SK-N-SH (cell line): ENCODE results near the gene USP32. TPM values are rescaled to one million over a fixed set of nuclear protein-coding genes. Genes with fewer than 3 reads are reported as not detected.

Experiments
- CTCF ChIA-PET: fragments of 300-600, 350-600 bp; formaldehyde crosslinking; extraction: SDS; loops from one replicate; lab custom pipeline; 2021; lab: Yijun Ruan, JAX
- POLR2A ChIA-PET: fragments of 350-600 bp; sonication (Branson Sonifier 250); formaldehyde crosslinking; extraction: SDS; loops from one replicate; lab custom pipeline; 2020; ENCODE audit warnings: antibody characterized with exemption, inconsistent platforms; lab: Yijun Ruan, JAX
- DNase-seq: peaks from one replicate; pipeline ENCODE4 v3.0.0; 2012
- H2AFZ ChIP-seq: fragments of 200-600 bp; sonication (generic); 2 replicates; pipeline ENCODE4 v1.8.1; 2016; ENCODE audit warnings: antibody characterized with exemption, mild to moderate bottlenecking, low read depth
- H3F3A ChIP-seq: fragments of 200-600 bp; sonication (generic); replicated peaks from 2 replicates; pipeline ENCODE3; 2016; ENCODE audit warnings: antibody characterized with exemption, mild to moderate bottlenecking; ENCODE audit not compliant: insufficient read depth
- H3K27ac ChIP-seq, 2 experiments: fragments of 200-500 bp in 1 of 2; fragments of 200-600 bp in 1 of 2; sonication (Bioruptor generic) in 1 of 2; sonication (generic), shearing (Covaris generic) in 1 of 2; 2 replicates each; pipeline versions ENCODE4 v1.5.1 to v1.6.1; 2014 to 2016; ENCODE audit warnings: low read depth in 2 of 2, inconsistent platforms in 1 of 2, low read length in 1 of 2, mild to moderate bottlenecking in 1 of 2, mixed read lengths in 1 of 2
- H3K27me3 ChIP-seq: fragments of 200-600 bp; sonication (generic), shearing (Covaris generic); 2 replicates; pipeline ENCODE4 v1.6.1; 2016; ENCODE audit warnings: mixed run types; ENCODE audit not compliant: insufficient read depth
- H3K36me3 ChIP-seq, 2 experiments: fragments of 200-500 bp in 1 of 2; fragments of 200-600 bp in 1 of 2; sonication (Bioruptor generic) in 1 of 2; sonication (generic) in 1 of 2; replicated peaks in 1 of 2; 2 replicates each; pipeline versions ENCODE3 to v1.5.1; 2014 to 2016; ENCODE audit warnings: low read length in 1 of 2, mild to moderate bottlenecking in 1 of 2; ENCODE audit not compliant: insufficient read depth in 2 of 2, control insufficient read depth in 1 of 2
- H3K4me1 ChIP-seq, 2 experiments: fragments of 200-500 bp in 1 of 2; fragments of 200-600 bp in 1 of 2; sonication (Bioruptor generic) in 1 of 2; sonication (generic), shearing (Covaris generic) in 1 of 2; 2 replicates each; pipeline versions ENCODE4 v1.5.1 to v1.6.1; 2014 to 2016; ENCODE audit warnings: low read depth in 1 of 2, low read length in 1 of 2, mixed run types in 1 of 2; ENCODE audit not compliant: insufficient read depth in 2 of 2, control insufficient read depth in 1 of 2
- H3K4me2 ChIP-seq: fragments of 200-600 bp; sonication (generic), shearing (Covaris generic); 2 replicates; pipeline ENCODE4 v1.6.1; 2017; ENCODE audit warnings: mixed run types
- H3K4me3 ChIP-seq, 2 experiments: fragments of 200-500 bp in 1 of 2; fragments of 200-600 bp in 1 of 2; sonication (Bioruptor generic) in 1 of 2; sonication (generic), shearing (Covaris generic) in 1 of 2; 2 replicates each; pipeline versions ENCODE4 v1.5.1 to v1.8.1; 2014 to 2016; ENCODE audit warnings: low read depth in 2 of 2, inconsistent platforms in 1 of 2, low read length in 1 of 2, mild to moderate bottlenecking in 1 of 2, mixed read lengths in 1 of 2, moderate library complexity in 1 of 2
- H3K79me2 ChIP-seq: fragments of 200-600 bp; sonication (generic); 2 replicates; pipeline ENCODE4 v1.8.1; 2017; ENCODE audit warnings: mild to moderate bottlenecking; ENCODE audit not compliant: insufficient read depth
- H3K9ac ChIP-seq: fragments of 200-600 bp; sonication (generic); 2 replicates; pipeline ENCODE4 v1.6.1; 2017; ENCODE audit warnings: mixed run types
- H3K9me2 ChIP-seq: fragments of 200-600 bp; sonication (generic); 2 replicates; pipeline ENCODE4 v1.6.1; 2017; ENCODE audit warnings: mixed run types
- H3K9me3 ChIP-seq: fragments of 200-600 bp; sonication (generic); 2 replicates; pipeline ENCODE4 v1.6.1; 2017; ENCODE audit warnings: mixed run types, mild to moderate bottlenecking, moderate library complexity
- H4K20me1 ChIP-seq: fragments of 200-600 bp; sonication (generic); 2 replicates; pipeline ENCODE4 v1.6.1; 2017; ENCODE audit warnings: mild to moderate bottlenecking, mixed run types; ENCODE audit not compliant: insufficient read depth
- ELF1 ChIP-seq: IDR thresholded peaks from 2 replicates; pipeline ENCODE4 v1.4.0; 2012
- FOSL2 ChIP-seq: IDR thresholded peaks from 2 replicates; pipeline ENCODE4 v1.4.0; 2012; ENCODE audit warnings: low read depth, mild to moderate bottlenecking, moderate library complexity, borderline replicate concordance
- FOXJ3 ChIP-seq: sonication (generic); formaldehyde crosslinking; IDR thresholded peaks from 2 replicates; pipeline ENCODE4 v1.5.1; 2020; ENCODE audit warnings: mild to moderate bottlenecking, missing genetic modification reagents
- GABPA ChIP-seq: IDR thresholded peaks from 2 replicates; pipeline ENCODE4 v1.4.0; 2012; ENCODE audit warnings: low read depth, mild to moderate bottlenecking
- IRF3 ChIP-seq: fragments of 150-350 bp; IDR thresholded peaks from 2 replicates; pipeline ENCODE4 v1.6.1; 2016; ENCODE audit warnings: mild to moderate bottlenecking, low read depth, low read length
- JUND ChIP-seq: IDR thresholded peaks from 2 replicates; pipeline ENCODE4 v1.4.0; 2012
- MXI1 ChIP-seq: IDR thresholded peaks from 2 replicates; pipeline ENCODE4 v1.6.1; 2012; ENCODE audit warnings: mild to moderate bottlenecking, low read depth, low read length, improper control_type of control experiment
- RFX5 ChIP-seq: IDR thresholded peaks from 2 replicates; pipeline ENCODE4 v1.6.1; 2012; ENCODE audit warnings: mild to moderate bottlenecking, improper control_type of control experiment, low read length
- RXRA ChIP-seq: IDR thresholded peaks from 2 replicates; pipeline ENCODE4 v1.4.0; 2012; ENCODE audit warnings: low read depth, mild to moderate bottlenecking, borderline replicate concordance
- SIN3A ChIP-seq: IDR thresholded peaks from 2 replicates; pipeline ENCODE4 v1.6.1; 2012; ENCODE audit warnings: low read depth, mild to moderate bottlenecking, low read length, moderate library complexity, borderline replicate concordance
- SMC3 ChIP-seq: IDR thresholded peaks from 2 replicates; pipeline ENCODE4 v1.6.1; 2012; ENCODE audit warnings: low read depth, low read length, improper control_type of control experiment
- TAF1 ChIP-seq: IDR thresholded peaks from 2 replicates; pipeline ENCODE4 v1.6.1; 2012; ENCODE audit warnings: low read depth, mild to moderate bottlenecking, low read length, moderate library complexity, borderline replicate concordance
- USF1 ChIP-seq: IDR thresholded peaks from 2 replicates; pipeline ENCODE4 v1.4.0; 2012; ENCODE audit warnings: low read depth, borderline replicate concordance
- USF2 ChIP-seq: fragments of 150-350 bp; IDR thresholded peaks from 2 replicates; pipeline ENCODE4 v1.6.1; 2017; ENCODE audit warnings: antibody characterized with exemption, low read length, low read depth, borderline replicate concordance
- YY1 ChIP-seq: IDR thresholded peaks from 2 replicates; pipeline ENCODE4 v1.4.0; 2012; ENCODE audit warnings: low read depth, mild to moderate bottlenecking
- WGBS: methylation state at CpG from one replicate; pipeline ENCODE4 v1.1.6; 2017; ENCODE audit warnings: low lambda C conversion rate; 5-methylcytosine and 5-hydroxymethylcytosine counted together
- polyA plus RNA-seq, 3 experiments: library from polyadenylated mRNA; depleted of rRNA; stranded (reverse); fragments of >200 nt; gene quantifications; 2 replicates each; pipeline ENCODE4 v1.2.3, GENCODE V29; 2012
- TF ChIP-seq, protein P1 (sequence below): IDR thresholded peaks from 2 replicates; pipeline ENCODE4 v1.4.0; 2012; ENCODE audit warnings: low read depth
- TF ChIP-seq, protein P2 (sequence below): IDR thresholded peaks from 2 replicates; pipeline ENCODE4 v1.4.0; 2012; ENCODE audit warnings: low read depth, borderline replicate concordance

Gene USP32
- polyA plus RNA-seq, 1 of the 3 experiments (the other 2 are of a cell fraction), result 25.6 TPM

DNA sequence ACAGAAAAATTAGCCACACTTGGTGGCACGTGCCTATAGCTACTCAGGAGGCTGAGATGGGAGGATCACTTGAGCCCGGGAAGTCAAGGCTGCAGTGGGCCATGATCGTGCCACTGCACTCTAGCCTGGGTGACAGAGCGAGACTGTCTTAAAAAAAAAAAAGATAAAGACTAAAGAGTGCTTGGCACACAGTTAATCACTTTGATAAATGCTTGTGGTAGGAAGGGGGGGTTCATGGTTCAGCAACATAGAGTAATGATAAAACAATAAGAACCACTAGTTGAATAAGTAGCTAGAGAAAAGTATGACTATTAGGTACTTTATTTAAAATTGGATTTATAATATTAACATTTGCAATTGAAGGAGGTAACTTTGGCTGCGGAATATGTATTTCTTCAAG is 43.3 kb downstream of the USP32 start:
- no peak overlapping the region for H3K4me2 ChIP-seq
- H3K36me3 ChIP-seq, result peaks cover 4 to 19% of the 10 kb centered on the region in 2 experiments
- H3K4me3 ChIP-seq, result no peak overlapping the region
- TF ChIP-seq MXI1 (no peak), ELF1 (no peak), RFX5 (no peak), JUND (no peak), SIN3A (no peak), RXRA (no peak), IRF3 (no peak), FOSL2 (no peak), YY1 (no peak), GABPA (no peak), FOXJ3 (CRISPR knock-in tag) (no peak), SMC3 (no peak), USF1 (no peak), TAF1 (no peak), USF2 (no peak)
- TF ChIP-seq, protein P1, sequence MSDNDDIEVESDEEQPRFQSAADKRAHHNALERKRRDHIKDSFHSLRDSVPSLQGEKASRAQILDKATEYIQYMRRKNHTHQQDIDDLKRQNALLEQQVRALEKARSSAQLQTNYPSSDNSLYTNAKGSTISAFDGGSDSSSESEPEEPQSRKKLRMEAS, result no peak
- TF ChIP-seq, protein P2, sequence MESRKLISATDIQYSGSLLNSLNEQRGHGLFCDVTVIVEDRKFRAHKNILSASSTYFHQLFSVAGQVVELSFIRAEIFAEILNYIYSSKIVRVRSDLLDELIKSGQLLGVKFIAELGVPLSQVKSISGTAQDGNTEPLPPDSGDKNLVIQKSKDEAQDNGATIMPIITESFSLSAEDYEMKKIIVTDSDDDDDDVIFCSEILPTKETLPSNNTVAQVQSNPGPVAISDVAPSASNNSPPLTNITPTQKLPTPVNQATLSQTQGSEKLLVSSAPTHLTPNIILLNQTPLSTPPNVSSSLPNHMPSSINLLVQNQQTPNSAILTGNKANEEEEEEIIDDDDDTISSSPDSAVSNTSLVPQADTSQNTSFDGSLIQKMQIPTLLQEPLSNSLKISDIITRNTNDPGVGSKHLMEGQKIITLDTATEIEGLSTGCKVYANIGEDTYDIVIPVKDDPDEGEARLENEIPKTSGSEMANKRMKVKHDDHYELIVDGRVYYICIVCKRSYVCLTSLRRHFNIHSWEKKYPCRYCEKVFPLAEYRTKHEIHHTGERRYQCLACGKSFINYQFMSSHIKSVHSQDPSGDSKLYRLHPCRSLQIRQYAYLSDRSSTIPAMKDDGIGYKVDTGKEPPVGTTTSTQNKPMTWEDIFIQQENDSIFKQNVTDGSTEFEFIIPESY, result no peak
- no peaks in the 10 kb centered on the region for H3K27me3 ChIP-seq
- 94% methylated on average over 5 of the region's 5 CpGs for WGBS
- no peaks in the 10 kb centered on the region for H3K9me3 ChIP-seq
- H2AFZ ChIP-seq, result no peak overlapping the region
- ChIA-PET CTCF (no interaction called here), POLR2A (no interaction called here)
- no peak overlapping the region for H3K9ac ChIP-seq
- no peaks in the 10 kb centered on the region; a peak in 1 of 4 replicates for H3K4me1 ChIP-seq
- H3F3A ChIP-seq, result peaks cover 7% of the 10 kb centered on the region
- peaks cover 92% of the 10 kb centered on the region for H3K79me2 ChIP-seq
- no peak for DNase-seq
- H3K27ac ChIP-seq, result no peak overlapping the region
- H3K9me2 ChIP-seq, result no peaks in the 10 kb centered on the region
- peaks cover 44% of the 10 kb centered on the region for H4K20me1 ChIP-seq
